ENCODE measurements around the gene EPOP.

GRCh38 chr17:38658741-38659345 is 15.9 kb downstream of the EPOP start:
- TF ChIP-seq CTCF (IDR thresholded peaks at IDR 0.05; ENCODE audit: low read depth, low read length) (no peak), EZH2phosphoT487 (IDR thresholded peaks at IDR 0.05; ENCODE audit: low read depth) (no peak)

Measured in OCI-LY3 (cell line).